Measurements from ENCODE around the gene RNF166.

RNF166 gene

GRCh38 chr16:88739139-88739976 is 33.1 kb upstream of the RNF166 start:
- no peak for DNase-seq

DNA sequence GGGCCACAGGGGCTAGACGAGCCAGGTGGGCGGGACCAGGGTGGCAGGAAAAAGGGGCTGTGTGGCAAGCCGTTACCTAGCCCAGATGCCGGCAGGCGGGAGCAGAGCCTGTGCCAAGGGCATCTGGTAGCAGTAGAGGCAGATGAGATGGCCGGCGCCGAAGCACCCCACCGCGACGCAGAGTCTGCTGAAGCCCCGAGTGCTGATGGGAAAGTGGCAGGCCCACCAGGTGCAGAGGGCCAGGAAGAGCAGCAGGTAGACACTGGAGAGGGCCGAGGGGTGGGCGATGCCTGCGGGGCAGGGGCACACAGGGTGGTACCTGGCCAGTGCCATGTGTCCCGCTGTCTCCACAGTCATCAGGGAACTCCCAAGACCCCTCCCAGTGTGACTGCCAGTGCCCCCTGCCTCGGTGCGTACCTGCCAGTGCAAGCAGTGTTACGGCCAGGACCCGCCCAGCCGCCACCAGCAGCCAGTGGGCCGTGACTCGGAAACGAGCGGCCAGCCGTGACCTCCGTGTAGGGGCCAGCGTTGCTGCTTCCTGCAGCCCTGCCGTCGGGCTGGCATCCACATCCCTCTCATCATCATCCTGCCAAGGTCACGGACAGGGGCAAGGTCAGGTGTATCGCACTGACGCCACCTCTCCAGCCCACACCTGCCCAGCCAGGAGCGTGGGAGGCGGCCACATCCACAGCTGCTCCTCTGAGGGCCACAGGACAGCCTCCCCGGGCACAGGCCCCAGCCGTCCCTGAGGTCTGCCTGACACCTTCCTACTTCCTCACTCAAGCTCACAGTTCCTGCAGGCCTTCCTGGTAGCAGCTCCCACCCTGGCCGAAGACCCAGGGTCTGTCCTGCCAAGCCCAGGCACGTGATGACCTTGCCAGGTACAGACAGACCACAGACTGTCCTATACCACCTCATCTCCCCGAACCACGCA is 32.2 kb upstream of the RNF166 start:
- no peak for DNase-seq

DNA sequence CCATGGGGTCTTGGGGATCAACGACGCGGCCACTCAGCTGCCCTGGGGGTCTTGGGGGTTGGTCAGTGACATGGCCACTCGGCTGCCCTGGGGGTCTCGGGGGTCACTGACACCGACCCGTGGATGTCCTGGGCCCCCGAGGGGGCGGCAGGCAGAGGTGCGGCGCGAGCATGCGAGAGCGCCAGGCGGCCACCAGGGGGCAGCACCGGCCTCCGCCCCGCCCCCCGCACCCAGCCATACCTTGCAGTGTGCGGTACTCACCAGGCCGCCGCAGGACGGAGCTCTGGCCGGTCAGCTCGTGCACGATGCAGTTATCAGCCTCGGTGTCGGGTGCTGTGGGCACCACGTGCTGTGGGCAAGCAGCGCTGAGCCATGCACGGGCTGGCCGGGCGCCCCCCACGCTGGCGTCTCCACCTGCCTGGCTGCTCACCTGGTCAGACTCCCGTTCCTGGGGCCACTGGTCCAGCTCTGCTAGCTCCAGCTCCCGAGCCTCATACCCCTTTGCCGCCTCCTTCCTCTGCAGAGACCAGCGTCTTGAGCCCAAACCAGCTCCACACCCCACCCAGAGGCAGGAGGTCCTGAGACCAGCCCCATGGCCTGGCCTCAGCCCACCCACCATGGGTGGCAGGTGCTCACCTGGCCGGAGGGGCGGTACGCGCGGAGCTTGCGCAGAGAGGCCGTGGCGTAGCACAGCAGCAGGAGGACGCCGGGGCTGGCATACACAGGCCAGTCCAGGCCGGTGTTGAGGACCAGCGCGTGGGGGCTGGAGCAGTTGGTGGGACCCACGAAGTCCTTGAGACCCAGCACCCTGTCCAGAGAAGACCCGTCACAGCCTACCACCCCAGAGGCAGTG is 31.3 kb upstream of the RNF166 start:
- peak; percentile 84 for DNase-seq

GRCh38 chr16:88736496-88736895 is 30.3 kb upstream of the RNF166 start:
- no peak for DNase-seq

DNA sequence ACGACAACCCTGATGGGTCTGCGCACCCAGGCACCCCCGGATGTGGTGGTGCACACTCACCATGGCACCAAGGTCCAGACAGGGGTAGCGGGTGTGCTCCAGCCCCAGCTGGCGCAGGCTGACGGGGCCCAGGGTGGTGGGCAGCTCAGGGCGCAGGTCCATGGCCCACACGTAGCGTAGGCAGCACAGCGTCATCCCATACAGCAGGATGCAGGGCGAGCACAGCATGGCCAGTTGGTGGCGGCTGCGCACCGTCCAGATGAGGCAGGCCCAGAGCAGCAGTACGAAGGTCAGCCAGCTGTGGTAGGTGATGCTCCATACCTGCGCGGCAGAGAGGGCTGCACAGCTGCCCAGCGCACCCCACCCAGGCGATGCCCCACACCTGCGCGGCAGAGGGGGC is 29.9 kb upstream of the RNF166 start:
- DNase-seq: no peak

DNA sequence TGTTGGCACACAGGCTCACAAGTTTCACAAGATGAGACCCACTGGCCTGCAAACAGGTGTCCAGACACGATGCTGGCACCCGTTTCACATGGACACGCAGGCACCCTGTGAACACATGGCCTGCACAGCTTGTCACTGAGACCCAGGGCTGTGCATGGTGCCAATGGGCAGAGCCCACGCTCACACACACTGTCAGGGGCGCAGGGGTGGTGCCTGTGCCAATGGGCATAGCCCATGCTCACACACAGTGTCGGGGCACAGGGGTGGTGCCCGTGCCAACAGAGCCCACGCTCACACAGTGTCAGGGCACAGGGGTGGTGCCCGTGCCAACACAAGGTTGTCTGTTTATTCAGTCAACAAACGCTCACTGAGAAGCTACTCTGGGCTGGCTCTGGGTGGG is 29.4 kb upstream of the RNF166 start:
- no peak for DNase-seq

GRCh38 chr16:88735121-88735520 is 28.9 kb upstream of the RNF166 start:
- no peak for DNase-seq

- no peak for DNase-seq
Measured at GRCh38 chr16:88734361-88734728, 28.1 kb upstream of the RNF166 start.

GRCh38 chr16:88733630-88734360 is 27.6 kb upstream of the RNF166 start:
- DNase-seq: no peak

DNA sequence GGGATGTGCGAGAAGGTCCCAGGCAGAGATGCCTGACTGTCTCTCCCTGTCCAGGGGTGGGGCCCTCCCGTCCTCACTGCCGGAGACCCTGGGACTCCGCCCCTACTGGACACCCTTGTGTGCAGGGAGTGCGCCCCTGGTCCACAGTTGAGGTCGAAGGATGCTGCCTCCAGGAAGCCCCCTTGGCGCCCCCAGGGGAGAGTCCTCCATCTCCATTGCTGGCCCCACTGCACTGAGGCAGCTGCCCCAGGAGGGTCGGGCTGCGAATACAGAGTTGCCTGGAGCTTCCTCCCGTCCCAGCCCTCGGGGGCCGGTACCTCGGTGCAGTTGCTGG is 26.7 kb upstream of the RNF166 start:
- no peak for DNase-seq

DNA sequence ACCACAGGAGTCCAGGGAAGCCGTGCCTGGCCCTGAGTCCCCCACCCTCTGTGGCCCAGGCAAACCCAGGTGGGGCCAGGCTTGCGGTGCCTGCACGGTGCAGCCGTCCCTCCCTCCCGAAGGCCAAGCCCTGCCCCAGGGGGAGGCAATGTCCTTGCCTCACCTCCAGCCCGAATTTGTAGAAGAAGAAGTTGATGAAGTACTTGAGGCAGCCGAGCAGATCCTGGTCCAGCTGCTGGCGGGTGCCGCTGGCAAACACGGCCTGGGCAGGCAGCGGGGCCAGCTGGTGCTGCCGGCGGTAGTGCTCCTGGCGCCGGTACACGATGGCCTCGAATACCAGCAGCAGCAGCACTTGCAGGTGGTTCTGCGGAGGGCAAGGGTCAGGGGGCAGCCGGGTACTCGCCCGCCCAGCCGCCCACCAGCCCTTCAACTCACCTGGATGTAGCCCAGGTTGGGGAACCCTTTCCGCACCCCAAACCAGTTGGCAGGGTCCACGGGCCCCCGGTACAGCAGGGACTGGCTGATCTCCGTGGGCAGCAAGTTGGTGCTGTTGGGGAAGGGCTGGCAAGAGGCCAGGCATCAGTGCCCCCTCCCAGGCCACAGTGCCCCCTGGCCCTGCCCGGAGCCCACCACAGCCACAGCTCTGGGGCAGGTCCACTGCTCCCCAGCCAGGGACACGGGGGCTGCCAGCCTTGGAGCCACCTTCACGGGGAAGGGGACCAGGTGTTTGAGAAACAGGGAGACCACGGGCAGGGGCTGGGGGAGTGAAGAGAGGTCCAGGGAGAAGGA is 26.2 kb upstream of the RNF166 start:
- no peak for DNase-seq

DNA sequence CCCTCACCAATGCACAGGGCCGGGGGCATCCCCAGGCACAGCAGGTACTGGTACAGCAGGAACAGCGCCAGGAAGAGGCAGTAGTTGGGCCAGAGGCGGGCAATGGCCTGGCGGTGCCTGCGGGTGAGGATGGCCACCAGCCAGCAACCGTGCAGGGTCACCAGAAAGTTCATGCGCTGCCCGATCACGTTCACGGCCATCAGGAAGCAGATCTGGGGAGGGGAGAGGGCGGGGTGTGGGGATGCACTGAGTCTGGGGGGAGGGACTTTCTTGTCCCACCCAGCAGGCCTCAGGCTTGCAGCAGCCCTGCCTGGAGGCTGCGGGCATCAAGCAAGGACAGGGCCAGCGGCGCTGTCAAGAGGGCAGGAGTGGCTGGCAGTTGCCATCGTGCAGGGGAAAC is 25.5 kb upstream of the RNF166 start:
- no peak for DNase-seq

DNA sequence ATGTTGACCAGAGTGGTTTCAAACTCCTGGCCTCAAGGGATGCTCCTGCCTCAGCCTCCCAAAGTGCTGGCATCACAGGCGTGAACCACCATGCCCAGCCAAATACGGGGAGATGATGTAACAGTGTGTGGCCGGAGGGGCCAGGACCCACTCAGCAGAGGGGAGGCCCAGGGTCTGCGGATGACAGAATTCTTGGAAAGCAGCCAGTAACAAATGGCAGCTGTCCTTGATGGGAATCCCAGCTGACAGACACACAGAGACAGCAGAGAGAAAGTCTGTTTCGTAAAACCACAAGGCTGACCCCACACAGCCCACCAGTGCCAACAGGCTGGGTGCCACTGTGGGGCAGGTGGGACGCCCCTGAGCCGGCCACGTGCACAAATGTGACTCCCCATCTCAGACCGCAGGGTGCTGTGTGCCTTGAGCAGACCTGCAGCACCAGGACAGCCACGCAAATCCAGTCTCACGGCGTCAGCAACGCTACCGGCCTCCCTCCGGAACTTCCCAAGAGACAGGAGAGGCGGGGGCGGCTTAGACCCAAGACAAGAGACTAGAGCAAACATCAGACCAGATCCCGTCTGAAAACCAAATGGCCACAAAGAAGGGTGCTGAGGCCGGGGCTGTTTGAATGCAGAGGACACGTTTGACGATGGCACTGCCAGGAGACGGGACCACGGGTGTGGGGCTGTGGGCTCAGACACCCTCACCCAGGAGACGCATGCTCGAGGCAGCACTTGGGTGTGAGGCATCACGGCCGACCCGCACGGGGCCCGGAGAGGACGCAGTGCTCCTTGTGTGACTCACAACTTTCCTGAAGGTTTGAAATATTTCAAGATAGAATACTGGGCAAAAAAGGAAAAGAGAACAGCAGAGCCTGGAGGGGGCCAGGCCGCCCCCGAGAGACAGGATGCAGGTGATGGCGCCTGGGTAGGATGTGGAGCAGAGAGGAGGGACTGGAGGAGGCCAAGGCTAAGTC is 24.7 kb upstream of the RNF166 start:
- DNase-seq: no peak

GRCh38 chr16:88727871-88728270 is 21.7 kb upstream of the RNF166 start:
- no peak for DNase-seq

- no peak for DNase-seq
Measured at GRCh38 chr16:88726981-88727380, 20.8 kb upstream of the RNF166 start.

DNA sequence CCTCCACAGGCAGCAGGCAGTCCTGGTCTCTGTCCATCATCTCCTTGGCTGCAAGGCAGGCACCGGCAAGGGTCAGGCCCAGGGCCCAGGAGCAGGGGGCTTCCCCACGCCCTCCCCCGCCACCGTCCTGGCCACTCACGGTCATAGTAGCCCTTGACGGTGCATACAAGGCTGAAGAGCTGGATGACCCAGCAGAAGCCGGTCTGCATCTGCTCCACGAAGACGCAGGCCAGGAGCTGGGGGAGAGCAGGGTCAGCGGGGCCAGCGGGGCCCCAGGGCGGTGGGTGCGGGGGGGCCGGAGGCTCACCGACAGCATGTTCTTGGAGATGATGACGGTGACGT is 20.2 kb upstream of the RNF166 start:
- DNase-seq: no peak

GRCh38 chr16:88725609-88726407 is 19.6 kb upstream of the RNF166 start:
- DNase-seq: no peak

DNA sequence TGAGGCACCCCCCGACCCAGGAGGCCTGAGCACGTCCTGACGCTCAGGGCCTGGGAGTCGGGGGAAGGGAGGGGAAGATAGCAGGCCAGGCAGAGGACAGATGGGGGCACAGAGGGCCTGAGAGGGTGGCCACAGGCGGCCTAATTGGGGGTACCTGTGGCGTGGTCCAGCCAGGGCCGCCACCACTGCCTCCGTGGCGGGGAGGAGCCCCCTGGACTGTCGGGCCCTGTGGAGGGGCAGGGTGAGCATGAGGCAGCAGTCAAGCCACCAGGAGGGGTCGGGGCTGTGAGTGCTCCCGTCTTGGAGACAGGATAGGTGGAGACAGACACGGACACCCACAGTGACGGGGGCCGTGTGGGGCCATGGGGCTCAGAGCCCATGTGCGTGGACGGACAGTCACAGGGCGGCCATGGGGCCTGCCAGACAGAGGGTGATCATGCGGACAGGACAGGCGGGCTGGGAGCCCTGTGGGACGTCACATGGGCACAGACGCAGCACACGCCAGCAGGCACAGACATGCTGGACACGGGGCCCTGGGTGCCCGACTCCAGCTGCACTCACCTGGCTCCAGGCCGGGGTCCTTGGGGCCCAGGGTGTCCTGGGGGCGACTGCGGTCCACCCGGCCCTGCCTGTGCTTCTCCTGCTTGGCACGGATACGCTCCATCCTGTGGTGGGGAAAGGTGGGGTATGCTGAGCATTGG is 18.8 kb upstream of the RNF166 start:
- no peak for DNase-seq

DNA sequence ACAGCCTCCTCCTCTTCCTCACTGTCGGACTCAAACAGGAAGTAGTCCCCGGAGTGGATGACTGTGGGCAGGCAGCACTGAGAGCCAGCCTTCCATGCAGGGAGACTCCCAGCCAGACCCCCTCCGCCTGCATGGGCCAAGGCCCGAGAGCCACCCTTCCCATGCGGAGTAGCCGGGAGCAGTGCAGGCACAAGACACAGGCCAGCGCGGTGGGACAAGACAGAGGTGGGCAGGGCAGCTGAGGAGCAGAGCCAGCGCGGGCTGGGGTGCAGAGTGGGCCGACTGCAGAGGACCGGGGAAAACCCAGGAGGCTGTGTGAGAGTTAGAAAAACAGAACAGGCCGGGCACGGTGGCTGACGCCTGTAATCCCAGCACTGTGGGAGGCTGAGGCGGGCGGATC is 17.7 kb upstream of the RNF166 start:
- no peak for DNase-seq
